Measurements from ENCODE around the gene CTXND1. TPM values are rescaled to one million over a fixed set of nuclear protein-coding genes. Genes with fewer than 3 reads are reported as not detected.

The CTXND1 gene
- total RNA-seq, 1 experiment from 2014 or later = not detected

GRCh38 chr15:80288131-80288530, 36.1 kb upstream of the CTXND1 start:
- intact Hi-C loops (cut with micrococcal nuclease) = no loop called here
- Histone ChIP-seq H3K9me2 (replicated peaks; ENCODE audit: low read length) (no peaks in the 10 kb centered on the region), H3K9ac (ENCODE audit: low read length) (no peak overlapping the region), H2AFZ (ENCODE audit: low read length) (no peak overlapping the region), H4K20me1 (ENCODE audit: low read length) (no peaks in the 10 kb centered on the region), H3K4me3 (ENCODE audit: low read length) (no peak overlapping the region), H3K4me2 (ENCODE audit: low read length) (no peak overlapping the region), H3K79me2 (ENCODE audit: low read length) (no peaks in the 10 kb centered on the region), H3K27ac (ENCODE audit: low read length) (no peak overlapping the region), H3K36me3 (ENCODE audit: low read depth, low read length) (no peaks in the 10 kb centered on the region), H3K9me3 (ENCODE audit: low read length) (no peaks in the 10 kb centered on the region), H3K4me1 (ENCODE audit: insufficient read depth, low read length) (no peaks in the 10 kb centered on the region), H3K27me3 (ENCODE audit: low read length) (peaks cover 64% of the 10 kb centered on the region), H3F3A (ENCODE audit: low read length, unreplicated experiment) (no peaks in the 10 kb centered on the region)
- ChIA-PET POLR2A (ENCODE audit: unreplicated experiment) (no interaction called here), CTCF (no interaction called here)
- BruUV-seq (replicated peaks) = no TSS peak
- DNase-seq = no peak
- no peak for ATAC-seq
- TF ChIP-seq EZH2phosphoT487 (IDR thresholded peaks at IDR 0.05; ENCODE audit: borderline replicate concordance, low read length) = no peak
- no peak for TF ChIP-seq CTCF (conservative IDR thresholded peaks at IDR 0.05; ENCODE audit: low read depth, low read length)
- TF ChIP-seq EZH2 (IDR thresholded peaks at IDR 0.05; ENCODE audit: low read length, unreplicated experiment) = no peak

GRCh38 chr15:80286055-80286454, 34.0 kb upstream of the CTXND1 start:
- ChIA-PET POLR2A (ENCODE audit: unreplicated experiment) (no interaction called here), CTCF (no interaction called here)
- Histone ChIP-seq H3F3A (ENCODE audit: low read length, unreplicated experiment) (no peaks in the 10 kb centered on the region), H3K36me3 (ENCODE audit: low read depth, low read length) (no peaks in the 10 kb centered on the region), H3K79me2 (ENCODE audit: low read length) (no peaks in the 10 kb centered on the region), H4K20me1 (ENCODE audit: low read length) (no peaks in the 10 kb centered on the region), H3K9ac (ENCODE audit: low read length) (no peak overlapping the region), H2AFZ (ENCODE audit: low read length) (no peak overlapping the region), H3K27me3 (ENCODE audit: low read length) (peaks cover 61% of the 10 kb centered on the region), H3K4me2 (ENCODE audit: low read length) (no peak overlapping the region), H3K9me2 (replicated peaks; ENCODE audit: low read length) (no peaks in the 10 kb centered on the region), H3K4me3 (ENCODE audit: low read length) (no peak overlapping the region), H3K27ac (ENCODE audit: low read length) (no peak overlapping the region), H3K4me1 (ENCODE audit: insufficient read depth, low read length) (no peaks in the 10 kb centered on the region), H3K9me3 (ENCODE audit: low read length) (no peaks in the 10 kb centered on the region)
- no TSS peak for BruUV-seq (replicated peaks)
- no peak for TF ChIP-seq EZH2phosphoT487 (IDR thresholded peaks at IDR 0.05; ENCODE audit: borderline replicate concordance, low read length)
- no peak for TF ChIP-seq CTCF (conservative IDR thresholded peaks at IDR 0.05; ENCODE audit: low read depth, low read length)
- no peak for TF ChIP-seq EZH2 (IDR thresholded peaks at IDR 0.05; ENCODE audit: low read length, unreplicated experiment)
- ATAC-seq = no peak
- no peak for DNase-seq
- intact Hi-C loops (cut with micrococcal nuclease) = no loop called here

GRCh38 chr15:80285379-80285778, 33.4 kb upstream of the CTXND1 start:
- intact Hi-C loops (cut with micrococcal nuclease) = no loop called here
- no peak overlapping the region for H2AFZ ChIP-seq (ENCODE audit: low read length)
- H3K27me3 ChIP-seq (ENCODE audit: low read length) = peaks cover 59% of the 10 kb centered on the region
- no peak for DNase-seq
- H3K4me1 ChIP-seq (ENCODE audit: insufficient read depth, low read length) = no peaks in the 10 kb centered on the region
- H3F3A ChIP-seq (ENCODE audit: low read length, unreplicated experiment) = no peaks in the 10 kb centered on the region
- no peaks in the 10 kb centered on the region for H3K36me3 ChIP-seq (ENCODE audit: low read depth, low read length)
- POLR2A ChIA-PET (ENCODE audit: unreplicated experiment) = no interaction called here
- H3K79me2 ChIP-seq (ENCODE audit: low read length) = no peaks in the 10 kb centered on the region
- no peak for ATAC-seq
- no peaks in the 10 kb centered on the region for H4K20me1 ChIP-seq (ENCODE audit: low read length)
- H3K4me3 ChIP-seq (ENCODE audit: low read length) = no peak overlapping the region
- no peak overlapping the region for H3K27ac ChIP-seq (ENCODE audit: low read length)
- TF ChIP-seq EZH2 (IDR thresholded peaks at IDR 0.05; ENCODE audit: low read length, unreplicated experiment) (no peak), CTCF (conservative IDR thresholded peaks at IDR 0.05; ENCODE audit: low read depth, low read length) (no peak)
- BruUV-seq (replicated peaks) = no TSS peak
- no peaks in the 10 kb centered on the region for H3K9me3 ChIP-seq (ENCODE audit: low read length)
- no peaks in the 10 kb centered on the region for H3K9me2 ChIP-seq (replicated peaks; ENCODE audit: low read length)
- CTCF ChIA-PET = no interaction called here
- H3K9ac ChIP-seq (ENCODE audit: low read length) = no peak overlapping the region
- no peak overlapping the region for H3K4me2 ChIP-seq (ENCODE audit: low read length)

Data from PC-3 (cell line).